ENCODE results near the gene CRISPLD2. TPM values are rescaled to one million over a fixed set of nuclear protein-coding genes. Genes with fewer than 3 reads are reported as not detected.

The CRISPLD2 gene
- total and polyA plus RNA-seq, 10 donors: 7.9 to 271 (median 75.5) TPM

DNA sequence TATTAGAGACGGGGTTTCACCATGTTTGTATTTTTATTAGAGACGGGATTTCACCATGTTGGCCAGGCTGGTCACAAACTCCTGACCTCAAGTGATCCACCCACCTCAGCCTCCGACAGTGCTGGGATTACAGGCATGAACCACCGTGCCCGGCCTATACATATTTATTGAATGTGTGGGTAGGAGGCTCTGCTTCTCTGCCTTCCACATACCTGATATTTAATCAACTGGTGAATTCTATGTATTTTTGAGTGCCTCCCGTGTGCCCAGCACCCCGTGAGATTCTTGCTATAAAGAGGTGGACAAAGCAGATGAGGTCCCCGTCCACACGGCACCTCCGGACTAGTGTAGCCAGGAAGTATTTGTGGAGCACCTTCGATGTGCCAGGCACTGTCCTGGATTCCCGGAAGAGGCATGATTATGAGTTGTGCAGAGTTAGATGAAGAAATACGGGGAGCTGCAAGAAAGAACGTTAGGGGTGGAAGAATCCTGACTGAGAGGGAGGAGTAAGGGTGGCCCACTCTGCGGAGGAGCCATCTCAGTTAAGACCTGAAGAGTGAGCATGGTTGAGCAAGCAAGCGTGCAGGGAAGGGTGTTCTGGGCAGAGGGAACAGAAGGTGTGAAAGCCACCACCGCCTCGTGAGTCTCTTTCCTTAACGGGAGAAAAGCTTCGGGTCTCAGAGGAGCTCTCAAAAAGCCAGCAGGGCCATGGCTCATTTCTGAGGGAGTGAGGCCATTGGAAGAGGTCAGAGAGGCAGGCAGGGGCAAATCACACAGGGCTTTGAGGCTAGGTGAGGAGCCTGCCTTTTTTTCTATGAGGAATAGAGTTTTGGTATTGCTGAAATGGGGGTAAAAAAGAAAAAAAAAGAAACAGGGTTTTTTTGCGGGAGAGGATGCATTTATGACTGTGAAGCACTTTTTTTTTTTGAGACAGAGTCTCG, 21.2 kb downstream of the CRISPLD2 start:
- peaks cover 0 to 38% (median 14%) of the 10 kb centered on the region in 6 donors for H3K4me1 ChIP-seq
- no peaks in the 10 kb centered on the region for H3K9me3 ChIP-seq
- no peak overlapping the region for H3K27ac ChIP-seq
- intact Hi-C loops (cut with DNase I; ENCODE audit: low total_unique reads): no loop called here
- H3K36me3 ChIP-seq: peaks cover 0 to 95% (median 9%) of the 10 kb centered on the region in 6 donors
- WGBS, 5 donors: 77 to 89% (median 83%) methylated on average over 22 of the region's 22 CpGs
- H3K27me3 ChIP-seq (replicated peaks in 1 of 7): peaks cover 0 to 85% (median 6%) of the 10 kb centered on the region in 7 donors
- no peak for DNase-seq
- TF ChIP-seq CTCF (IDR thresholded peaks at IDR 0.05 in 8 of 11, conservative IDR thresholded peaks at IDR 0.05 in 3 of 11): no peak
- no peak for TF ChIP-seq POLR2A (IDR thresholded peaks at IDR 0.05)
- TF ChIP-seq POLR2AphosphoS5 (IDR thresholded peaks at IDR 0.05): no peak
- H3K4me3 ChIP-seq: no peak overlapping the region

DNA sequence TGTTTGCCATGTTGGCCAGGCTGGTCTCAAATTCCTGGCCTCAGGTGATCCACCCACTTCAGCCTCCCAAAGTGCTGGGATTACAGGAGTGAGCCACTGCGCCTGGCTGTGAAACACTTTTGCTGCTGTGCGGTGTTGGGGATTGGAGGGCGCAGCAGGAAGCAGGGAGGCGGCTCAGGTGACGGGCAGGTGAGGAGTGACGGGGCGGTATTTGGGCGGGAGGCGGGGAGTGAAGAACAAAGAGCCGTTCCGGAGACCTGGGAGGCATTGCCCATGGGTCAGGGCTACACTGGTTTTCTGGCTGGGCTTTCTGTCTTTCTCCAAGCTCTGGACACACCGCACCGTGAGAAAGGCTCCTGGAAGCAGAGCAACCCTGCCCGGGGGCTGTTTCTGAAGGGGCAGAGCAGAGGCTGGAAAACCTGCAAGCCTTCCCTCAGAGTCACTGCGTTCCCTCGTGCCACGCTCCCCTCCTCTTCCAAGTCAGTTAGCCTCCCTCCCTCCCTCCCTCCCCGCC, 22.1 kb downstream of the CRISPLD2 start:
- whole genome bisulfite sequencing, 5 donors: 20 to 36% (median 24%) methylated on average over 18 of the region's 18 CpGs
- H3K9me3 ChIP-seq: no peaks in the 10 kb centered on the region
- H3K27ac ChIP-seq: no peak overlapping the region
- H3K4me1 ChIP-seq: peaks cover 0 to 33% (median 14%) of the 10 kb centered on the region in 6 donors
- H3K36me3 ChIP-seq: peaks cover 0 to 95% (median 9%) of the 10 kb centered on the region in 6 donors
- H3K4me3 ChIP-seq: no peak overlapping the region
- H3K27me3 ChIP-seq (replicated peaks in 1 of 7): peaks cover 0 to 78% (median 6%) of the 10 kb centered on the region in 7 donors
- no peak for DNase-seq
- intact Hi-C loops (cut with DNase I; ENCODE audit: low total_unique reads): no loop called here
- TF ChIP-seq POLR2AphosphoS5 (IDR thresholded peaks at IDR 0.05) (peak in 1 of 3 donors; percentile 19), POLR2A (IDR thresholded peaks at IDR 0.05) (no peak)

GRCh38 chr16:84842516-84843148, 22.8 kb downstream of the CRISPLD2 start:
- intact Hi-C loops (cut with DNase I; ENCODE audit: low total_unique reads): no loop called here
- Histone ChIP-seq H3K4me1 (peaks cover 0 to 34% (median 14%) of the 10 kb centered on the region in 6 donors), H3K36me3 (peaks cover 0 to 98% (median 9%) of the 10 kb centered on the region in 6 donors), H3K27me3 (replicated peaks in 1 of 7) (peaks cover 0 to 80% (median 6%) of the 10 kb centered on the region in 7 donors), H3K9me3 (no peaks in the 10 kb centered on the region), H3K27ac (no peak overlapping the region), H3K4me3 (no peak overlapping the region)
- TF ChIP-seq CTCF (IDR thresholded peaks at IDR 0.05 in 8 of 11, conservative IDR thresholded peaks at IDR 0.05 in 3 of 11) (no peak), POLR2A (IDR thresholded peaks at IDR 0.05) (no peak)
- DNase-seq: no peak
- WGBS, 5 donors: 74 to 84% (median 78%) methylated on average over 14 to 18 of the region's 18 CpGs

GRCh38 chr16:84843149-84844048, 23.6 kb downstream of the CRISPLD2 start:
- peaks cover 0 to 98% (median 8%) of the 10 kb centered on the region in 6 donors for H3K36me3 ChIP-seq
- H3K9me3 ChIP-seq: no peaks in the 10 kb centered on the region
- 52 to 75% (median 65%) methylated on average over 11 to 13 of the region's 13 CpGs for WGBS, 5 donors
- peak overlapping the region in 1 of 8 donors; percentile 14 for H3K27ac ChIP-seq
- no peak overlapping the region for H3K4me3 ChIP-seq
- peaks cover 0 to 36% (median 17%) of the 10 kb centered on the region in 6 donors for H3K4me1 ChIP-seq
- peaks cover 0 to 80% (median 6%) of the 10 kb centered on the region in 7 donors for H3K27me3 ChIP-seq (replicated peaks in 1 of 7)
- DNase-seq: no peak
- TF ChIP-seq CTCF (IDR thresholded peaks at IDR 0.05 in 8 of 11, conservative IDR thresholded peaks at IDR 0.05 in 3 of 11): no peak
- no peak for TF ChIP-seq POLR2A (IDR thresholded peaks at IDR 0.05)
- TF ChIP-seq POLR2AphosphoS5 (IDR thresholded peaks at IDR 0.05): no peak
- intact Hi-C loops (cut with DNase I; ENCODE audit: low total_unique reads): no loop called here

Data from spleen (tissue), 11 donors.